SU-DHL-6 (cell line): ENCODE results near the gene IFNA21.

Experiments
- H2AFZ ChIP-seq: fragments of 200-600 bp; sonication (generic); 2 replicates; pipeline ENCODE4 v1.6.1; 2014; ENCODE audit warnings: low read depth, mild to moderate bottlenecking, moderate library complexity, mixed read lengths, antibody characterized with exemption, low read length; ENCODE audit not compliant: severe bottlenecking
- H3F3A ChIP-seq: fragments of 200-600 bp; shearing (Covaris generic); 2 replicates; pipeline ENCODE4 v1.6.0; 2016; ENCODE audit warnings: antibody characterized with exemption, mild to moderate bottlenecking; ENCODE audit not compliant: insufficient read depth
- H3K27ac ChIP-seq: fragments of 200-600 bp; sonication (generic); 2 replicates; pipeline ENCODE4 v1.5.1; 2016; ENCODE audit warnings: low read depth, mild to moderate bottlenecking, low read length, moderate library complexity, mixed read lengths
- H3K27me3 ChIP-seq: fragments of 200-600 bp; sonication (generic), shearing (Covaris generic); 2 replicates; pipeline ENCODE4 v1.6.0; 2014; ENCODE audit warnings: mild to moderate bottlenecking, low read length
- H3K36me3 ChIP-seq: fragments of 200-600 bp; sonication (generic); 2 replicates; pipeline ENCODE4 v1.6.1; 2014; ENCODE audit warnings: mild to moderate bottlenecking, low read length, mixed read lengths
- H3K4me2 ChIP-seq: fragments of 300-600, 200-600 bp; shearing (Covaris generic), sonication (generic); 2 replicates; pipeline ENCODE4 v1.6.0; 2014; ENCODE audit warnings: low read length, low read depth, mild to moderate bottlenecking; ENCODE audit not compliant: poor library complexity, severe bottlenecking
- H3K4me3 ChIP-seq: fragments of 200-600 bp; sonication (generic); 2 replicates; pipeline ENCODE4 v1.5.1; 2014; ENCODE audit warnings: antibody characterized with exemption, low read length, mild to moderate bottlenecking, mixed read lengths; ENCODE audit not compliant: insufficient read depth, poor library complexity, severe bottlenecking
- H3K79me2 ChIP-seq: fragments of 200-600 bp; sonication (generic); 2 replicates; pipeline ENCODE4 v1.6.1; 2014; ENCODE audit warnings: mild to moderate bottlenecking, low read length, moderate library complexity; ENCODE audit not compliant: insufficient read depth
- H3K9ac ChIP-seq: fragments of 200-600 bp; sonication (generic); 2 replicates; pipeline ENCODE4 v1.7.0; 2014; ENCODE audit warnings: mild to moderate bottlenecking, low read length
- H3K9me2 ChIP-seq: fragments of 200-600 bp; sonication (generic); replicated peaks from 2 replicates; pipeline ENCODE4 v1.6.1; 2014; ENCODE audit warnings: low read length; ENCODE audit not compliant: insufficient read depth
- H3K9me3 ChIP-seq: fragments of 200-600 bp; sonication (generic); 2 replicates; pipeline ENCODE4 v1.6.1; 2014; ENCODE audit warnings: low read length, mixed read lengths; ENCODE audit not compliant: insufficient read depth
- H4K20me1 ChIP-seq: fragments of 200-600 bp; sonication (generic); 2 replicates; pipeline ENCODE4 v1.6.1; 2014; ENCODE audit warnings: low read depth, mild to moderate bottlenecking, antibody characterized with exemption, low read length, moderate library complexity, mixed read lengths
- CTCF ChIP-seq: fragments of 200-600 bp; sonication (generic); IDR thresholded peaks from one replicate; pipeline ENCODE4 v1.5.1; 2017; ENCODE audit warnings: antibody characterized with exemption, mild to moderate bottlenecking, low read length, moderate library complexity; ENCODE audit not compliant: insufficient read depth, poor library complexity, severe bottlenecking
- EZH2phosphoT487 ChIP-seq: fragments of 200-600 bp; sonication (generic), shearing (Covaris generic); conservative IDR thresholded peaks from 2 replicates; pipeline ENCODE4 v1.6.1; 2018; ENCODE audit warnings: mild to moderate bottlenecking, antibody characterized with exemption, low read length, moderate library complexity, mixed read lengths

IFNA21 gene

GRCh38 chr9:21121595-21122251 is 44.7 kb downstream of the IFNA21 start:
- no peak overlapping the region for H3K4me2 ChIP-seq
- no peaks in the 10 kb centered on the region for H3K27me3 ChIP-seq
- no peaks in the 10 kb centered on the region for H4K20me1 ChIP-seq
- no peaks in the 10 kb centered on the region for H3K9me2 ChIP-seq
- H3K36me3 ChIP-seq = no peaks in the 10 kb centered on the region
- no peak overlapping the region for H3K4me3 ChIP-seq
- no peaks in the 10 kb centered on the region for H3K79me2 ChIP-seq
- H3K27ac ChIP-seq = no peak overlapping the region
- H2AFZ ChIP-seq = no peak overlapping the region
- H3K9me3 ChIP-seq = no peaks in the 10 kb centered on the region
- no peak overlapping the region for H3K9ac ChIP-seq
- H3F3A ChIP-seq = no peaks in the 10 kb centered on the region
- TF ChIP-seq CTCF (no peak), EZH2phosphoT487 (no peak)

GRCh38 chr9:21121079-21121478 is 45.4 kb downstream of the IFNA21 start:
- no peak overlapping the region for H2AFZ ChIP-seq
- H3K36me3 ChIP-seq = no peaks in the 10 kb centered on the region
- H3K27ac ChIP-seq = no peak overlapping the region
- H4K20me1 ChIP-seq = no peaks in the 10 kb centered on the region
- H3F3A ChIP-seq = no peaks in the 10 kb centered on the region
- H3K9me3 ChIP-seq = no peaks in the 10 kb centered on the region
- no peaks in the 10 kb centered on the region for H3K9me2 ChIP-seq
- no peak overlapping the region for H3K9ac ChIP-seq
- no peak overlapping the region for H3K4me2 ChIP-seq
- TF ChIP-seq EZH2phosphoT487 = no peak
- no peak for TF ChIP-seq CTCF
- no peak overlapping the region for H3K4me3 ChIP-seq
- no peaks in the 10 kb centered on the region for H3K79me2 ChIP-seq
- H3K27me3 ChIP-seq = no peaks in the 10 kb centered on the region

- TF ChIP-seq CTCF (no peak), EZH2phosphoT487 (no peak)
- Histone ChIP-seq H3K27ac (no peak overlapping the region), H3K4me3 (no peak overlapping the region), H3K9me2 (no peaks in the 10 kb centered on the region), H3K4me2 (no peak overlapping the region), H2AFZ (no peak overlapping the region), H3K27me3 (no peaks in the 10 kb centered on the region), H3K36me3 (no peaks in the 10 kb centered on the region), H3K79me2 (no peaks in the 10 kb centered on the region), H3K9me3 (no peaks in the 10 kb centered on the region), H3F3A (no peaks in the 10 kb centered on the region), H3K9ac (no peak overlapping the region), H4K20me1 (no peaks in the 10 kb centered on the region)
Observed at GRCh38 chr9:21119093-21119770, 47.2 kb downstream of the IFNA21 start.
